ENCODE measurements around the gene PHB1.
A peak's percentile ranks its signal among the peaks of the same experiment; 100 is the strongest.

Gene PHB1

GRCh38 chr17:49362723-49363117 is 52.0 kb downstream of the PHB1 start:
- TF ChIP-seq, protein P1, sequence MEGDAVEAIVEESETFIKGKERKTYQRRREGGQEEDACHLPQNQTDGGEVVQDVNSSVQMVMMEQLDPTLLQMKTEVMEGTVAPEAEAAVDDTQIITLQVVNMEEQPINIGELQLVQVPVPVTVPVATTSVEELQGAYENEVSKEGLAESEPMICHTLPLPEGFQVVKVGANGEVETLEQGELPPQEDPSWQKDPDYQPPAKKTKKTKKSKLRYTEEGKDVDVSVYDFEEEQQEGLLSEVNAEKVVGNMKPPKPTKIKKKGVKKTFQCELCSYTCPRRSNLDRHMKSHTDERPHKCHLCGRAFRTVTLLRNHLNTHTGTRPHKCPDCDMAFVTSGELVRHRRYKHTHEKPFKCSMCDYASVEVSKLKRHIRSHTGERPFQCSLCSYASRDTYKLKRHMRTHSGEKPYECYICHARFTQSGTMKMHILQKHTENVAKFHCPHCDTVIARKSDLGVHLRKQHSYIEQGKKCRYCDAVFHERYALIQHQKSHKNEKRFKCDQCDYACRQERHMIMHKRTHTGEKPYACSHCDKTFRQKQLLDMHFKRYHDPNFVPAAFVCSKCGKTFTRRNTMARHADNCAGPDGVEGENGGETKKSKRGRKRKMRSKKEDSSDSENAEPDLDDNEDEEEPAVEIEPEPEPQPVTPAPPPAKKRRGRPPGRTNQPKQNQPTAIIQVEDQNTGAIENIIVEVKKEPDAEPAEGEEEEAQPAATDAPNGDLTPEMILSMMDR (IDR thresholded peaks at IDR 0.05; ENCODE audit: borderline replicate concordance, control extremely low read depth, extremely low read depth, insufficient read depth, missing control alignments) = no peak
- in situ Hi-C loops (cut with MboI; ENCODE audit: low sequenced_read_pairs, unreplicated experiment) = no loop called here
- DNase-seq (ENCODE audit: low spot score) = no peak

DNA sequence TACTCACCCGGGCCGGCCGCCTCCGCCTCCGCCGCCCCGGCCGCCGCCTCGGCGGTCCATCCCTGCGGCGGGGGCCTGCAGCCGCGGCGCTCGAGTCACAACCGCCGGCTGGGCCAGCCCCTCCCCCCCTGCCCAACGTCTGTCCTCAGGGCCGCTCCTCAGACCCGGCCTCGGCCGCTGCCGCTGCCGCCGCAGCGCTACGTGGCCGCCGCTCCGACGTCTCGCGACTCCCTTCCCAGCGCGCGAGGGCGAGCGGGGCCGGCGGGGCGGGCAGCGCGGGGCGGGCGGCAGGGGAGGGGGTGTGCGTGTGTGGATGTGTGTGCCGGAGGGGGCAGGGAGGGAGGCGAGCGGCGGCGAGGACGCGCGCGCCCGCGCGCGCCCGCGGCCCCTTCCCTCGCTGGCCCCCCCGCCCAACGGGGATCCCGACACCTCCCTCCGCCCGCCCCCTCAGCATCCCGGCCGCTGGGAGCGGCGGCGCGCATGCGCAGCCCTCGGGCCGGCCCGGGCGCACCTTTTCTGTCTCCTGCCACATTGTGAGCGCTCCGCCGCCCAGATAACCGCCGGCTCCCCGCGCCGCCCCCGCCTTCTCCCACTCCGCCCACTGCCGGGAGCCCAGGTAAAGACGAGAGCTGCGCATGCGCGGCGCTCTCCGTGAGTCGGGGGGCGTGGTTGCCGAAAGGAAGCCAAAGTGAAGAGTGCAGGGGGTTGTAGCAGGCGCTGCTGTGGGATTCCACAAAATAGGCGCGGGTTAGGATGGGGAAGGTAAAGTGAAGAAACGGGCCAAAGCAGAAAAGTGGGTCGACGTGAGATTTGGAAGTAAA is 52.6 kb downstream of the PHB1 start, which contains the start of gene ZNF652:
ZNF652 (minus strand) TSS at position 349 of the 821 bp plus-strand sequence. CDS start 44,525 bp downstream, outside the sequence.
- DNase-seq (ENCODE audit: low spot score) = peak; percentile 97
- in situ Hi-C loops (cut with MboI; ENCODE audit: low sequenced_read_pairs, unreplicated experiment) = no loop called here
- TF ChIP-seq, protein P1 (IDR thresholded peaks at IDR 0.05; ENCODE audit: borderline replicate concordance, control extremely low read depth, extremely low read depth, insufficient read depth, missing control alignments) = no peak

- in situ Hi-C loops (cut with MboI; ENCODE audit: low sequenced_read_pairs, unreplicated experiment) = no loop called here
- DNase-seq (ENCODE audit: low spot score) = peak; percentile 47
- TF ChIP-seq, protein P1 (IDR thresholded peaks at IDR 0.05; ENCODE audit: borderline replicate concordance, control extremely low read depth, extremely low read depth, insufficient read depth, missing control alignments) = no peak
These were observed 53.4 kb downstream of the PHB1 start for GRCh38 chr17:49361129-49361901.

- no peak for DNase-seq (ENCODE audit: low spot score)
- TF ChIP-seq, protein P1 (IDR thresholded peaks at IDR 0.05; ENCODE audit: borderline replicate concordance, control extremely low read depth, extremely low read depth, insufficient read depth, missing control alignments) = no peak
- in situ Hi-C loops (cut with MboI; ENCODE audit: low sequenced_read_pairs, unreplicated experiment) = no loop called here
These were observed 53.9 kb downstream of the PHB1 start for GRCh38 chr17:49360796-49361128.

GRCh38 chr17:49359990-49360795 is 54.5 kb downstream of the PHB1 start:
- in situ Hi-C loops (cut with MboI; ENCODE audit: low sequenced_read_pairs, unreplicated experiment) = no loop called here
- DNase-seq (ENCODE audit: low spot score) = no peak
- TF ChIP-seq, protein P1 (IDR thresholded peaks at IDR 0.05; ENCODE audit: borderline replicate concordance, control extremely low read depth, extremely low read depth, insufficient read depth, missing control alignments) = no peak

DNA sequence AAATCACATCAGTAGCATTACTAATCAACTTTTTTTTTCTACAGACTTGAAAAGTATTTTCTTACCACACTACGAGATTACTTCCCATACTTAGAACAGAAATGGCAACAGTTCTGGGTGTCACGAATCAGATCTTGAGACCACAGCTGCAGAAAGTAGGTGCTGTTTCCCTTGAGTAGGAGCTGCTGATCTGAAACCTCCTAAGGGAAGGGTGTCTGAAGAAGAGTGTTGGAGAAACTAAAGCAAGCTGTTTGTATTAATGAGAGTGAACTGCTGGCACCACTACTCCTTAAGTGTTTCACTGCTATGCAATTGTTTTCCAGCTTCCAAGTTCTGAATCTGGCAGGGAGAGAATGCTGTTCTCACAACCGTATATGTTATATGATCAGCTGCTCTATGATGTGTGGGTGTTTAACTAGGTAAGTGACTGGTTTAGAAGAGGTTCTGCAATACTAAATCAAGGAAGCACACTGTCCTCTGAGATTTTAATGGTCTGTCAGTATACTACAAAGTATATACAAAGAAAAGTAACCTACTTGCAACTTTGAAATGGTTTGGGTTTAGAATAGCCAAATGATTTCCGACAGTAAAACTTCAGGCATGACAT is 55.9 kb downstream of the PHB1 start:
- TF ChIP-seq, protein P1 (IDR thresholded peaks at IDR 0.05; ENCODE audit: borderline replicate concordance, control extremely low read depth, extremely low read depth, insufficient read depth, missing control alignments) = no peak
- in situ Hi-C loops (cut with MboI; ENCODE audit: low sequenced_read_pairs, unreplicated experiment) = no loop called here
- DNase-seq (ENCODE audit: low spot score) = peak; percentile 37

Data from GM13976 (cell line).